Astrocyte of the cerebellum (primary cell): Measurements from ENCODE around the gene NPTX2.

ENCODE experiments used
- DNase-seq: peaks from one replicate; pipeline ENCODE4 v3.0.0-alpha.2; 2011; ENCODE audit warnings: low read depth
- H3K4me3 ChIP-seq: 2 replicates; pipeline ENCODE4 v1.5.1; 2011; ENCODE audit warnings: mild to moderate bottlenecking, low read depth, low read length, moderate library complexity
- in situ Hi-C: cut with HindIII; loops from 2 replicates; pipeline ENCODE4 v1.10.0; 2017; ENCODE audit warnings: low sequenced_read_pairs
- TF ChIP-seq, protein P1 (sequence below): IDR thresholded peaks from 2 replicates; pipeline ENCODE4 v1.5.1; 2012; ENCODE audit warnings: low read length, low read depth, moderate library complexity, mild to moderate bottlenecking; ENCODE audit errors: missing control alignments

Gene NPTX2

DNA sequence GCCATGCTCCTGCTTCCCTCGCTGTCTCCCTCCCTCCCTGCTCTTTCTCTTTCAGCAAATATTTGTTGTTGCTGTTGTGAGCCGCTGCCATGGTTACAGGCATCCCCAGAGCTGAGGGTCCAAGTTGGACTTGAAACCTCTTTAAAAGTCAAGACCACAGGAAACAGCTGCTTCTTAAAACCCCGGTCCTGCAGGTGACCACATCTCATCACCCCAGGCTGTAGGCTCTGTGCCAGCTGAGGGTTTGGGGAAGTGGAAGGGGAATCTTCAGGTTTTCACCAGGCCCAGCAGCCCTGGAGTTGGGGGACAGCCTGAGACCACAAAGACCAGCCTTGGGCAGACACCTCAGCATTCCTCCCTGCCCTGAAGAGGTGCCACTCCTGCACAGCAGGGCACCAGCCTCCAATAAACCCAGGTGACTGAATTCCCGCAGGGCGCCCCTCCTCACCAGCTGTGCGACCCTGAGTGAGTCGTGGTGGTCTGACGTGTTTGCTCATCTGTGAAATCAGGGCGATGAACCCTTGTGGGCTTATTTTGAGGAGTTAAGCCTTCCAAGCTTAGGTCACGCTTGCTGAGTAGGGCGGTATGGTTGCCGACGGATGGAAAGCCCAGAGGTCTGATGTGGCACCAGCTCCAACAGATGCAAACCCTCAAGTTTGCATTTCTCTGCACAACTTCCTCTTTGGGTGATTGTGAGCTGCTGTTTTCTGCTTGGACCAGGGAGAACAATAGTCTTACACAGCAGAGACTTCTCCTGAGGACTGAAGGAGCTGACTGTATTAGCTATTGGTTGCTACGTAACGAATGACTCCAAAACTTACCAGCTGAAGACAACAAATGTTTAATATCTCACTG lies 24.8 kb downstream of the NPTX2 start:
- no peak overlapping the region for H3K4me3 ChIP-seq
- in situ Hi-C loops = no loop called here
- DNase-seq = no peak
- TF ChIP-seq, protein P1, sequence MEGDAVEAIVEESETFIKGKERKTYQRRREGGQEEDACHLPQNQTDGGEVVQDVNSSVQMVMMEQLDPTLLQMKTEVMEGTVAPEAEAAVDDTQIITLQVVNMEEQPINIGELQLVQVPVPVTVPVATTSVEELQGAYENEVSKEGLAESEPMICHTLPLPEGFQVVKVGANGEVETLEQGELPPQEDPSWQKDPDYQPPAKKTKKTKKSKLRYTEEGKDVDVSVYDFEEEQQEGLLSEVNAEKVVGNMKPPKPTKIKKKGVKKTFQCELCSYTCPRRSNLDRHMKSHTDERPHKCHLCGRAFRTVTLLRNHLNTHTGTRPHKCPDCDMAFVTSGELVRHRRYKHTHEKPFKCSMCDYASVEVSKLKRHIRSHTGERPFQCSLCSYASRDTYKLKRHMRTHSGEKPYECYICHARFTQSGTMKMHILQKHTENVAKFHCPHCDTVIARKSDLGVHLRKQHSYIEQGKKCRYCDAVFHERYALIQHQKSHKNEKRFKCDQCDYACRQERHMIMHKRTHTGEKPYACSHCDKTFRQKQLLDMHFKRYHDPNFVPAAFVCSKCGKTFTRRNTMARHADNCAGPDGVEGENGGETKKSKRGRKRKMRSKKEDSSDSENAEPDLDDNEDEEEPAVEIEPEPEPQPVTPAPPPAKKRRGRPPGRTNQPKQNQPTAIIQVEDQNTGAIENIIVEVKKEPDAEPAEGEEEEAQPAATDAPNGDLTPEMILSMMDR = no peak

DNA sequence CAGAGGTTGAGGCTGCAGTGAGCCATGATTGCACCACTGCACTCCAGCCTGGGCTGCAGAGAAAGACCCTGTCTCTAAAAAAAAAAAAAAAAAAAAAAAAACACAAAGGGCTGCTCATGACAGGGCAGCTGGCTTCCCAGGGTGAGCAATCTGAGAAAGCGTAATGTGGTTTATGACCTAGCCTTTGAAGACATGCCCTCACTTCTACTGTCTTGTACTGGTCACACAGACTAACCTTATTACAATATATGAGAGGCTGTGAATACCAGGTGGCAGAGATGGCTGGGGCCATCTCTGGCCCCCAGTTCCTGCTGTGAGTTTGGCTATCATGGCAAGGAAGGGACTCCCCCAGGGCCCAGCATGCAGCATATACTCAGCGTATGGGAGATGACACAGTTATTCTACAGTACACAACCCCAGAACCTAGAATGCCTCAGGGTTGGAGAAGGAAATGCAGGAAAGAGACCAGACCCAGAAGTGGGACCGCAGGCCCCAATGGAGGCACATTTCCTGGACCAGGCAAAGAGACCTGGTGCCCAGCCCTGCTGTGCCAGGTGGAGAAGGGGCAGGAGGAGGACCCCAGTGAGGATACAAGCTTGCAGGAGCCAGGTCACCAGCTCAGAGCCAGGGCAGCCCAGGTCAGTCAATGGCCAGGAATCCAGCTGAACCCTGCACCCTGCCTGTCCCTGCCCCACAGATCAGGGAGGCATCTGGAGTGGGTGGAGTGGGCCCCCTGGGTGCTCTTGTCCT lies 26.3 kb downstream of the NPTX2 start:
- in situ Hi-C loops = no loop called here
- no peak overlapping the region for H3K4me3 ChIP-seq
- DNase-seq = no peak
- TF ChIP-seq, protein P1 = no peak

DNA sequence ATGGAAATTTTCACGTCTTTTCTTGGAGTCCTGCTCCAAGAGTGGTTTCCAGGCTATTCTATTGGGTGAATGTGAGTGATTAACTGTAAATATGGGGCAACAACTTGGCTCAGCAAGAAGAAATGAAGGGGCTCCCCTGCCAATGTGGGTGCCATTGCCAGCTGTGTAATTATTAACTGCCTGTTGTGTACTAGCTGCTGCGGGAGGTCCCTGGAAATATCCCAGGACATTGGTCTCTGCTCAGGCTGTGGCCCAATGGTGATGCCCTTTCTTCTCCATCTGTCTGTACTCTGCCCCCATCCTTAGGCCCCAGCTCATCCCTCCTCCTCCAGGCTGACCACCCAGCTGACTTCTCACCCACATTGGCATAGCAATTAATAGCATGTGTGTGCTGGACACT lies 29.4 kb downstream of the NPTX2 start:
- in situ Hi-C loops = no loop called here
- no peak for DNase-seq
- TF ChIP-seq, protein P1 = no peak
- no peak overlapping the region for H3K4me3 ChIP-seq

DNA sequence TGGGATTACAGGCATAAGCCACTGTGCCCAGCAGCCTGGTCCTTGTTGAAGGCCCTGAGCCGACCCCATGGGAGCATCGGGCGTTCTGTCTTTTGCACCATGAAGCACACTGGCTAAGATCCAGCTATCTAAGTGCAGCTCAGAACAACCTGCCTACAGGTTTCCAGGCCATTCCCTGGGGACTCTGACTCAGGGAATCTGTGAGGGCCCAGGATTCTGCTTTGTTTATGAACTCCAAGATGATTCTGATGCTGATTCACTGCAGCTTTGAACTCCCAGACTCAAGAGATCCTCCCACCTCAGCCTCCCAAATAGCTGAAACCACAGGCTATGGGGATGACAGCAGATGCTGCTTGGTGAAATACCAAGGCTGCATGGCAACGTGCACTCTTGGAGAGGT lies 30.2 kb downstream of the NPTX2 start:
- no peak overlapping the region for H3K4me3 ChIP-seq
- DNase-seq = no peak
- in situ Hi-C loops = no loop called here
- TF ChIP-seq, protein P1 = no peak

DNA sequence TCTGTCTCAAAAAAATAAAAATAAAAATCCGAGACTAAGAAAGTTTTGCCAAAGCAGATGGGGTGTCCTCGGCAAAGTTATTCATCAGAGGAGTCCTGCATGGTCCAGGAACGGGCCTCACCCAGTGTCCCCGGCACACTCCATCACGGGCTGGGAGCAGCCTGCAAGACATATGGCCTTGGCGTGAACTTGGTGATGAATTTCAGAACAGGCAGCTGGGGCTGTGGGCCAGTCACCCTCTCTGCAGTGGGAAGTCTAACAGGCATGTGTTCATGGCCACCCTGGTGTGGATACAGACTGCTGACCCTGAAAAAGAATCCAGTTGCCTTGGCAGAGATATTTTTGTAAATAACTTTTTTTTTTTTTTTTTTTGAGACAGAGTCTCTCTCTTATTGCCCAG lies 34.7 kb downstream of the NPTX2 start:
- no peak for DNase-seq
- in situ Hi-C loops = no loop called here
- TF ChIP-seq, protein P1 = no peak
- H3K4me3 ChIP-seq = no peak overlapping the region

DNA sequence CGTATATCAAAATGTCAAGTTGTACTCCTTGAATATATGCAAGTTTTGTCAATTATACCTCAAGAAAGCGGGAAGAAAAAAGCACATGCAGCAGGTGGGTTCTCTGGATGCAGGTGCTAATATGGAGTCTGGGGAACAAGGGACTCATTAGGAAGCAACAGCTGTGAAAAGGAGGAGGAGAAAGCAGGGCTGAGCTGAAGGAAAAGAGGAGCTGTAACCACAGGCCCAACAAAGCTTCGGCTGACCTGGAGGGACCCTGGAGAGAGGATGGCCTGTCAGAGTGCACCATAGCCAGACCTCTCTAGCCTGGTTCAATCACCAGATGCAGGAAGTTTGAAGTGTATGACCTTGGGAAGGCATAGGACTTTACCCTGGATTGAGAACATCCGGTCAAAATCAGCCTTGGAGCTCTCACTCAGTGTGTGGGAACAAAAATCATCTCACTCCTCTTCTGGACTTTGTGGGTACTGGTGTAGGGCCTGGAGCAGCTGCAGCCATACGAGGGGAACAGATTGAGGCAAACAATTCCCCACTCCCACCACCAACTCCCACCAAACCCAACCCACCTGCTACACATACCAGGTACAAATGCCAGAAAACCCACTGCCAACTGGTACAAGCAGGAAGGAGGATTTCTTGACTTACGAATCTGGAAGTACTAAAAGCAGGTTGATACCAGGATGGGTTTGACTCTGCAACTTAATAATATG lies 36.7 kb downstream of the NPTX2 start:
- no peak overlapping the region for H3K4me3 ChIP-seq
- DNase-seq = no peak
- TF ChIP-seq, protein P1 = no peak
- in situ Hi-C loops = no loop called here
